ENCODE results near the gene STMN1. TPM values are rescaled to one million over a fixed set of nuclear protein-coding genes. Genes with fewer than 3 reads are reported as not detected.
A peak's percentile ranks its signal among the peaks of the same experiment; 100 is the strongest.

Gene STMN1
- total RNA-seq, 1 donor from 2014 or later, result 341 TPM

DNA sequence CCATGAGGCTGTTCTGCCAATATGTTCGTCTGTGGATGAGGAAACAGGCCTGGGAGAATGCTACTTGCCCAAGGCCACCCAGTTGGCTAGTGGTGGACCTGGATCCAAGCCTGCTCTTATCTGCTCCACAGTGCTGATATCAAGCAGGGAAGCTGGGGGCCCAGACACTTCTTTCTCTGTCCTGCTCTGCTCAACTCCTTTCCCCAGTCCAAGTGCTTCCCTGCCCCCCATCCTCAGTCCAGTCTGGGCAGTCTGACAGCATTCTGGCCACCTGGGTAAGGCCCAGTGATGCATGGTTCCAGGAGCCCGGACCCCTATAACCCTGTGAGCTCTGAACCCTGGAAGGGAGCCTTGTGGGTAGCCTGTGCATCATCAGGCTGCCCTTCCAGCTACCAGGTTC is 26.5 kb downstream of the STMN1 start:
- no peak overlapping the region for H3K4me3 Mint-ChIP-seq (ENCODE audit: low read depth)
- no peaks in the 10 kb centered on the region for H3K36me3 Mint-ChIP-seq (ENCODE audit: low read depth)
- peaks cover 10% of the 10 kb centered on the region for H3K27me3 Mint-ChIP-seq (ENCODE audit: low read depth)
- intact Hi-C loops (cut with micrococcal nuclease), result no loop called here
- H3K27ac Mint-ChIP-seq, result no peak overlapping the region
- DNase-seq (ENCODE audit: low spot score), result no peak
- H3K9me3 Mint-ChIP-seq, result no peaks in the 10 kb centered on the region
- H3K4me1 Mint-ChIP-seq (ENCODE audit: low read depth), result peaks cover 6% of the 10 kb centered on the region

DNA sequence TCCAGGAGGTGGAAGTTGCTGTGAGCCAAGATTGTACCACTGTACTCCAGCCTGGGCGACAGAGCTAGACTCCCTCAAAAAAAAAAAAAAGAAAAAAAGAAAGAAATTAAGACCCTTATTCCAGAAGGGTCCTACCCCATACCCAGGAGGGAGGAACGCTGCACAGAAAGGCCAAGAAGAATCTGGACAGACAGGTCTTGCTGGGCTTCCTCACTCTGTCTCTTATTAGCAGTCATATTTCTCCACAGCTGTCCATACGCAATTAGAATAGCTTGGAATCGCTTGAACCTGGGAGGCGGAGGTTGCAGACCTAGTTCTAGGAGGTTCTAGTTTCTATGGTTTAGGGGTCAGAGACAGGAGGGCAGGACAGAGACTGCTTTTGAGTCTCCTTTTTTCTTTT is 27.5 kb downstream of the STMN1 start:
- no peak overlapping the region for H3K27ac Mint-ChIP-seq
- no peak overlapping the region for H3K4me3 Mint-ChIP-seq (ENCODE audit: low read depth)
- H3K36me3 Mint-ChIP-seq (ENCODE audit: low read depth), result no peaks in the 10 kb centered on the region
- DNase-seq (ENCODE audit: low spot score), result no peak
- peaks cover 10% of the 10 kb centered on the region for H3K27me3 Mint-ChIP-seq (ENCODE audit: low read depth)
- intact Hi-C loops (cut with micrococcal nuclease), result no loop called here
- no peaks in the 10 kb centered on the region for H3K9me3 Mint-ChIP-seq
- H3K4me1 Mint-ChIP-seq (ENCODE audit: low read depth), result peaks cover 6% of the 10 kb centered on the region

DNA sequence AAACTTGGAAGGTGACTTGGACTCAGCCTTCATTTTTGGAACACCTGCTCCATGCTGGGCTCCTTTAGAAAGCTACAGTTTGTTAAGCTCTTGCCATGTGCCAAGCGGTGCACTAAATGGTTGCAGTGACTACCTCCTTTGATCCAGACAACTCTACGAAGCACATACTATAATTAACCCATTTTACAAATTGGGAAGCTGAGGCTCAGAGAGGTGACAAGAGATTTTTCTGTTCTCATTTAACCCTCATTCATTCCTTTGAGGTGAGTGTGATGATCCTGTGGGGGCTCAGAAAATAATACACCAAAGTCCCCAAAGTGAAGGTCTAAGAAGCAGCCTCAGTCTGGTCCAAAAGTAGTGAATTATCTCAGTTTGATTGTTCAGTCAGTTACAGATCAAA is 29.1 kb downstream of the STMN1 start:
- H3K27ac Mint-ChIP-seq, result no peak overlapping the region
- no peak for DNase-seq (ENCODE audit: low spot score)
- H3K9me3 Mint-ChIP-seq, result no peaks in the 10 kb centered on the region
- H3K4me3 Mint-ChIP-seq (ENCODE audit: low read depth), result no peak overlapping the region
- H3K36me3 Mint-ChIP-seq (ENCODE audit: low read depth), result no peaks in the 10 kb centered on the region
- intact Hi-C loops (cut with micrococcal nuclease), result no loop called here
- peaks cover 6% of the 10 kb centered on the region for H3K4me1 Mint-ChIP-seq (ENCODE audit: low read depth)
- peaks cover 10% of the 10 kb centered on the region for H3K27me3 Mint-ChIP-seq (ENCODE audit: low read depth)

DNA sequence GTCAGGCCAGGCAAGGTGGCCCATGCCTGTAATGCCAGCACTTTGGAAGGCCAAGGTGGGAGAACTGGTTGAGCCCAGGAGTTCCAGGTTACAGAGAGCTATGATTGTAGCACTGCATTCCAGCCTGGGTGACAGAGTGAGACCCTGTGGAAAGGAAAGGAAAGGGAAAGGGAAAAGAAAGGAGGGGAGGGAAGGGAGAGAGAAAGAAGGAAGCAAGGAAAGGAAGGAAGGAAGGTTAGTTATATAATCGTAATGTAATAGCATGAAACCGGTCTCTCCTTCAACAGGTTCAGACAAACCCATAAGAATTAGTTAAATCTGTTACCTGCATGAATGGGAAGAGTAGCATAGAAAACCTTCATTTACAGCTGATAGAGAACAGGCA is 29.5 kb downstream of the STMN1 start:
- Mint-ChIP-seq H3K4me1 (ENCODE audit: low read depth) (peaks cover 6% of the 10 kb centered on the region), H3K9me3 (no peaks in the 10 kb centered on the region), H3K27ac (no peak overlapping the region), H3K4me3 (ENCODE audit: low read depth) (no peak overlapping the region), H3K27me3 (ENCODE audit: low read depth) (peaks cover 10% of the 10 kb centered on the region), H3K36me3 (ENCODE audit: low read depth) (no peaks in the 10 kb centered on the region)
- intact Hi-C loops (cut with micrococcal nuclease), result no loop called here
- no peak for DNase-seq (ENCODE audit: low spot score)

DNA sequence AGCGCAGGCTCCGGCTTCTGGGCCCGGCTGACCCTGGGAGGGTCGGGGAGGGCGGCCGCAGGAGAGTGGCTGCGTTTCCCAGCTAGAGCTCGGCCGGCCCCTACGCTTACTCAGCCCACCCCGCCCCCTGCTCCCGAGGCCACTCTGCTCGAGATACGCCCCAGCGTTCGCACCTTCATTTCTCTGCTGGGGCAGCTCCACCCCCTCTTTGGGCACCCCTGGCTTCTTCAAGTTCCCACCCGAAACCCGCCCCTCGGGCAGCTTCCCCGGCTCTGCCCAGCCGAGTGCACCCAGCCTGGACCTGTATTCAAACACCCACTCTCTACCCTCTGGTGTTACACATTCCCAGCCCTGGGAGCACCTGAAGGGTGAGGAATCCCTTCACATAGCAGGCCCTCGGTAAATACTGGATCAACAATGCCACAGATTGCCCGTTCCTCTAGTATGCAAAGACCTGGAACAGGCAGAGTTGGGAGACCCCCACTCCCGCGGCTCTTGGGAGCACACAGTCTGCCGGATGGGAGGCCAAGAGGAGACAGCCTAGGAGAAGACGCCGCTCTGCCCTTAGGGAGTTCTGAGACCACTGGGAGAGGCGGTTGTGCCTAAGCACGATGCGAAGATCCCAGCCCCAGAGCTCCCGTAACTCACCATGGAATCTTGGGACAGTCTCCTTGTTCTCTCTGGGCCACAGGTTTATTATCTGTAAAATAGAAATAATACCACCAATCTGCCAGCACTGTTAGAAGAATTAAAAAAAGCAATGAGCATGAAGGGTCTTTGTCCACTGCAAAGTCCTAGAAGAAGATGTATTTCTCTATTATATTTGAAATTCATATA is 30.1 kb downstream of the STMN1 start:
- DNase-seq (ENCODE audit: low spot score), result no peak
- Mint-ChIP-seq H3K9me3 (no peaks in the 10 kb centered on the region), H3K27me3 (ENCODE audit: low read depth) (peaks cover 10% of the 10 kb centered on the region), H3K4me1 (ENCODE audit: low read depth) (peaks cover 6% of the 10 kb centered on the region), H3K4me3 (ENCODE audit: low read depth) (peak overlapping the region; percentile 68), H3K36me3 (ENCODE audit: low read depth) (no peaks in the 10 kb centered on the region), H3K27ac (peak overlapping the region; percentile 47)
- intact Hi-C loops (cut with micrococcal nuclease), result loop anchor here (2.0 kb wide), 1 partner anchor 55 kb away; no protein-coding TSS in a partner anchor

DNA sequence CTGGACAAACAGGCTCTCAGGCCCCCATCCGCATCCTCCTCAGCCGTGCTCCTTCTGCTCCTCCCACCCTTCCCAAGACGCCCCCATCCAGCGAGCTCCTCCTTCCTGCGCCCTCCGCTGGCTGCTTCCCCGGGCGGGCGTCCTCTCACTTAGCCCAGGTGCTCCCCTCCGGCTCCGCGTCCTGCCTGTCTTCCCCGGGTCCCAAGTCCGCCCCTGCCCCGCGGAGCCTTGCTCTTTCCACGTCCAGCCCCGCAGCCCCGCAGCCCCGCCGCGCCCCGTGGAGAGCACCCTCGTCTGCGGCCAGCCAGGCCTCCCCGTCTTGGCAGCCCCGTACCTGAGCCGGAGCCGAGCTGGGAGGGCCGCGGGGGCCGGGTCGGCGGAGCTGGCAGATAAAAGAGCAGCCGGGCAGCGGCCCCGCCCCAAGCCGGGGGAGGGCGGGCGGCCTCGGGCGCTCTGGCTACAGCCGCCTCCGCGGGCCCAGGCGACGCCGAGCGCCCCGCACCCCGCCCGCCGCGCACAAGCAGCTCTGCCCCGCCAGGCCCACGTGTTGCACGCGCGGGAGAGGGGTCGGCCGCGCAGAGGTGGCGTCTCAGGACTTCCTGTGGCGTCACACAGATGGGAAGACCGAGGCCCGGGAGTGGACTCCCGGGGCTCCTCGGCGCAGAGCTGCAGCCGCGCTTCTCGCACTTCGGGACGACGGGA is 30.9 kb downstream of the STMN1 start, which contains the start of gene PAQR7:
PAQR7 (minus strand) TSS at position 555 of the 702 bp plus-strand sequence. CDS start 11,869 bp downstream, outside the sequence.
- no peaks in the 10 kb centered on the region for H3K36me3 Mint-ChIP-seq (ENCODE audit: low read depth)
- H3K27me3 Mint-ChIP-seq (ENCODE audit: low read depth), result peaks cover 10% of the 10 kb centered on the region
- peak; percentile 57 for DNase-seq (ENCODE audit: low spot score)
- peak within 1 kb of the TSS; percentile 47 for H3K27ac Mint-ChIP-seq
- no peaks in the 10 kb centered on the region for H3K9me3 Mint-ChIP-seq
- peaks cover 6% of the 10 kb centered on the region for H3K4me1 Mint-ChIP-seq (ENCODE audit: low read depth)
- H3K4me3 Mint-ChIP-seq (ENCODE audit: low read depth), result peak within 1 kb of the TSS; percentile 85
- intact Hi-C loops (cut with micrococcal nuclease), result loop anchor here (2.0 kb wide), 1 partner anchor 55 kb away; no protein-coding TSS in a partner anchor

DNA sequence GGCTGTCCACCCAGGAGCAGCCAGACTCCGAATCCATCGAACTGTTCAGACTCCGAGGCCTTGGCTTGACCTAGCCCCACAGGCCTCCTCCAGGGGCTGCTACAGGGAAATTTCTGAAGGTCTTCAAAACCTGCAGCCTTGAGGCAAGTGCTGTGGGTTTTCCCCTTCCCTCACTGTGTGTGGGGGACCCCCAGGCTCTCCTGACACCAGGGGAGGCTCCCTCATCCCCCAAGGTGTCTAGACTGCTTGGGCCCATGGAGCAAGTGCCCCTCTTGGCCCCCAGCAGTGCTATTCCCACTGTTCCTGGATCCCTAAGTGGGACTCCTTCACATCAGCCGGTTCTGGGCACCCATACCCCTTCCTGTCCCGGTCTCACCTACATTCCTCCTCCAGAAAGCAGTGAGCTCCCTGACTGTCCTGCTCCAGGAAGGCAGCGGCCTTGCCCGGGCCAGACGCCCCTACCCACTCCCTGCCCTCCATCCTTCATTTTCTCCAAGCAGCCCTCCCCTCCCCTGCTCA is 31.5 kb downstream of the STMN1 start:
- H3K4me3 Mint-ChIP-seq (ENCODE audit: low read depth), result peak overlapping the region; percentile 85
- no peak for DNase-seq (ENCODE audit: low spot score)
- H3K27me3 Mint-ChIP-seq (ENCODE audit: low read depth), result peaks cover 10% of the 10 kb centered on the region
- peaks cover 6% of the 10 kb centered on the region for H3K4me1 Mint-ChIP-seq (ENCODE audit: low read depth)
- peak overlapping the region; percentile 12 for H3K27ac Mint-ChIP-seq
- no peaks in the 10 kb centered on the region for H3K9me3 Mint-ChIP-seq
- intact Hi-C loops (cut with micrococcal nuclease), result loop anchor here (2.0 kb wide), 1 partner anchor 54 kb away; no protein-coding TSS in a partner anchor
- H3K36me3 Mint-ChIP-seq (ENCODE audit: low read depth), result no peaks in the 10 kb centered on the region

DNA sequence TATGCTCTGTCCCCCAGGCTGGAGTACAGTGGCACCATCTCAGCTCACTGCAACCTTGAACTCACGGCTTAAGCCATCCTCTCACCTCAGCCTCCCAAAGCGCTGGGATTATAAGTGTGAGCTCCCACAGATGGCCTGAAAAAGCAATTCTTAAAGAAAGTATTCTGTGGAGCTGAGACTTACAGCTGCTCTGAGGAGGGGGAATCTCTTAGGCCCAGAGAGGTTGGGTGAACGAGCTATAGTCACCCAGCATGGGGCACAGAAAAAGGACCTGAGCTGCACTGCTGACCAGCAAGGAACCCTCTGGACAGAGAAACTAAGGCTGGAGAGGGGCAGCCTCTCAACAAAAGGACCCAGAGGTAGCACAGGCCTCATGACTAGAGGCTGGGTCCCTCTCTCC is 32.0 kb downstream of the STMN1 start:
- Mint-ChIP-seq H3K4me1 (ENCODE audit: low read depth) (peaks cover 6% of the 10 kb centered on the region), H3K36me3 (ENCODE audit: low read depth) (no peaks in the 10 kb centered on the region), H3K9me3 (no peaks in the 10 kb centered on the region), H3K4me3 (ENCODE audit: low read depth) (no peak overlapping the region), H3K27me3 (ENCODE audit: low read depth) (peaks cover 10% of the 10 kb centered on the region), H3K27ac (no peak overlapping the region)
- DNase-seq (ENCODE audit: low spot score), result no peak
- intact Hi-C loops (cut with micrococcal nuclease), result loop anchor here (2.0 kb wide), 1 partner anchor 53 kb away; no protein-coding TSS in a partner anchor

DNA sequence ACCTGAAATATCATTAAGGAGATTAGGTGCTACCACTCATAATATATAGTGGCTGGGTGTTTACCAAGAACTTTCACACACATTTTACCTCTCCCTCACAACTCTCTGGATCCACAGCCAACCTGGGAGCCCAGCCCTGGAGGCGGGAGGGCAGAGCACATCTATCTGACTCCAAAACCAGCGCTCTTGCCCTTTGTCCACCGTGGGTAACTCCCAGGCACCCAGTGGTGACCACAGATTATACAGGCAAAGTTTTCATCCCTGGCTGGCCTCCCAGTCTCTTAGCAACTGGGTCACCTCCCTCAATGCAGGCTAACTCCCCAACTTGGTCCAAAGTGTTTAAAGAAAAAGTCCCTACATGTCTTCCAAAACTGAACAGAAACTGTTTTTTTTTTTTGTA is 33.1 kb downstream of the STMN1 start:
- no peak overlapping the region for H3K27ac Mint-ChIP-seq
- intact Hi-C loops (cut with micrococcal nuclease), result no loop called here
- peaks cover 10% of the 10 kb centered on the region for H3K27me3 Mint-ChIP-seq (ENCODE audit: low read depth)
- H3K9me3 Mint-ChIP-seq, result no peaks in the 10 kb centered on the region
- no peak for DNase-seq (ENCODE audit: low spot score)
- H3K4me3 Mint-ChIP-seq (ENCODE audit: low read depth), result no peak overlapping the region
- H3K4me1 Mint-ChIP-seq (ENCODE audit: low read depth), result peaks cover 6% of the 10 kb centered on the region
- no peaks in the 10 kb centered on the region for H3K36me3 Mint-ChIP-seq (ENCODE audit: low read depth)

DNA sequence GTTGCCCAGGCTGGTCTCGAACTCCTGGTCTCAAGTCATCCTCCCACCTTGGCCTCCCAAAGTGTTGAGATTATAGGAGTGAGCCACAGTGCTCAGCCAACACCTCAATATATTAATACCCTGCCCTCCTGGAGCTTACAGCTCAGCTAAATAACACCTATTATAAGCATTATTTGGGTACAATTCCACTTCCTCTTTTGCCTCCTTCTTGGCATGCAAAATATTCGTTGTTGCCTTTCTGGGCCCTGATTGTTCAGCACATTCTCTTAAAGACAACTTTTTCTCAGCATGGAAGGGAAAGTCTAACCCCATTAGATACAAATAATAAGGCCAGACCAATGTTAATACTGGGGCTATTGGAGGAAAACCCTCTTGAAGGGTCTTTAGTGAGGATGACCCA is 33.5 kb downstream of the STMN1 start:
- H3K36me3 Mint-ChIP-seq (ENCODE audit: low read depth), result no peaks in the 10 kb centered on the region
- intact Hi-C loops (cut with micrococcal nuclease), result no loop called here
- no peak overlapping the region for H3K4me3 Mint-ChIP-seq (ENCODE audit: low read depth)
- H3K27ac Mint-ChIP-seq, result no peak overlapping the region
- peaks cover 10% of the 10 kb centered on the region for H3K27me3 Mint-ChIP-seq (ENCODE audit: low read depth)
- H3K9me3 Mint-ChIP-seq, result no peaks in the 10 kb centered on the region
- peaks cover 6% of the 10 kb centered on the region for H3K4me1 Mint-ChIP-seq (ENCODE audit: low read depth)
- no peak for DNase-seq (ENCODE audit: low spot score)

DNA sequence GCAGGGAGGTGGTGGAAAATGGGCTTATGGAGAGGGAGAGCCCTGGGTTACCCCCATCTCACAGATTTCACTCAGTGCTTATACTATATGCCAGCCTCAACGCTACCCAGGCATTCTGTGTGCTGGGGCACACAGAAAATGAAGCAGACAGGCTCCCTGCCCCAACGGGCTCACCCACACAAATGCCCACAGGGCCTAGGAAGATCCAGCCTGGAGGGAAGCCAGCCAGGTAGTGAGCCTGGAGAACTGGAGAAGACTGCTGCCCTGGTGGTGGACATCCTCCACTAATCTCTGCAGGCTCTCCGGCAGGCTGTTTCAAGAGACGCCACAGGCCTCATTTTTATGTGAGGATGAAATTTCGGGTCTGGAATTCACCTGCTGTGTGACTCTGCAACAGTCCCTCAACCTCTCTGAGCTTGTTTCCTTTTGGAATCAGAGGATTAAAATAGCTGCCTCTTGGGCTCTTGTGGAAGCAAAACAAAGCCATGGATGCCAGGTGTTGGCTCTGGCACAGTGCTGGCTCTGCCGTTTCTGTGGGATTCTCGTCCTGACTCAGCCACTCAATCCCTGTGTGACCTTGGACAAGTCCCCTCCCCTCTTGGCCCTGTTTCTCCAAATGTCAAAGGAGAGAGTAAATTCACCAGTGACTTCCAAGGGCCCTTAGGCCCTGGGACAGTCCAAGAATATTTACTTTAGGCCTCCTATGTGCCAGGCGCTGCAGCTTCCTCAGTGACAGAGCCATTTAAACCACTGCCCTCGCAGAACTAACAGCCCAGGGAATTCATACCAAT is 34.3 kb downstream of the STMN1 start:
- Mint-ChIP-seq H3K36me3 (ENCODE audit: low read depth) (no peaks in the 10 kb centered on the region), H3K9me3 (no peaks in the 10 kb centered on the region), H3K4me3 (ENCODE audit: low read depth) (no peak overlapping the region), H3K27ac (no peak overlapping the region), H3K4me1 (ENCODE audit: low read depth) (peaks cover 6% of the 10 kb centered on the region), H3K27me3 (ENCODE audit: low read depth) (peaks cover 8% of the 10 kb centered on the region)
- intact Hi-C loops (cut with micrococcal nuclease), result no loop called here
- DNase-seq (ENCODE audit: low spot score), result no peak

DNA sequence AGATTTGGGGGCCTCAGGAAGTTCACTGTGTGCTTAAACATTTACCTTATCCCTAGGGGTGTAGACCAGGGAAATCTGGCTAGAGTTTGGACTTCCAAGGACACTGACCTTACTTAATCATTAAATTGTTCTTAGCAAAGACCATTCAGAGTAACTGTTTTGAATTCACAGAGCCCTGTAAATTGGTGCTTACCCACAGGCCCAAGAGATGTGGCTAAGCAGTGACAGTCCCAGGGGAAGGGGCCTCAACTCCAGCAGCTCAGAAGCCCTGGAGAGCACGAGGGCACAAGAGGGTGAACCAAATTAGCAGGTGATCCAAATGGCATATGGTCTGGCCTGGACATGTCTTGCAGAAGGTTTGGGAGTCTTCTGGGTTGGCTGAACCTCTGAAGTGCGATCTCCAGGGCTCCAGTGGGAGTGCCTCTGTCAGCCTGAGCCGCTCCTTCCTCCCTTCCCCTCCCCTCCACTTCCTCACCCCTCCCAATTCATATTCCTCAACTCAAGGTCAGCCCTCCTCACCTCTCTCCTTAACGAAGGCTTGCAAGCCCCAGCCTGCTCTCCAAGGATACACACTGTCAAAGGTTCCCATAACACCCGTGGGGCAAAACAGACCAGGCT is 35.0 kb downstream of the STMN1 start:
- intact Hi-C loops (cut with micrococcal nuclease), result no loop called here
- H3K36me3 Mint-ChIP-seq (ENCODE audit: low read depth), result no peaks in the 10 kb centered on the region
- H3K4me3 Mint-ChIP-seq (ENCODE audit: low read depth), result no peak overlapping the region
- no peaks in the 10 kb centered on the region for H3K9me3 Mint-ChIP-seq
- no peak for DNase-seq (ENCODE audit: low spot score)
- no peak overlapping the region for H3K27ac Mint-ChIP-seq
- peaks cover 6% of the 10 kb centered on the region for H3K4me1 Mint-ChIP-seq (ENCODE audit: low read depth)
- peaks cover 3% of the 10 kb centered on the region for H3K27me3 Mint-ChIP-seq (ENCODE audit: low read depth)
